NCI-H146 treated with DMSO at 0.1 percent for 48 hours (cell line): ENCODE results near the gene ACSL4.

Experiments used
- DNase-seq: peaks from one replicate; lab custom pipeline; 2025; ENCODE audit not compliant: unreplicated experiment; lab: John Stamatoyannopoulos, UW

ACSL4 gene

GRCh38 chrX:109619771-109620170 lies 113.3 kb downstream of the ACSL4 start:
- DNase-seq: no peak

DNA sequence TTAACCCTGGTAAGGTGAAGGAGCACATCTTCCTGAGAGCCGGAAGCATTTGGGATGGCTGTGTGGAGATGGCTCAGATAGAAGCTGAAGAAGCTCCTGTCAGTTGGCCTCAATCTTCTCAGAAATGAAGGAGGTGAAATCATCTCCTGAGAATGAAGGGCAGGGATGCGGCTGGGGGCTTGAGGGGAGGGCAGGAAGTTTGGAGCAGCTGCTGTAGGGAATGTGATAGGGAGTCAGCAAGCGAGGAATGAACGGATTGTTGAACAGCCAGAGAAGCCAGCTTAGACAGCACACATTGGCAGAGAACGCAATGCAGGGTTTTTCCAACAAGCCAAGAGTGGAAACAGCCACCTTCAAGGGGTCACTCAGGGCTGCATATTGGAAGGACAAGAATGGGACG lies 118.1 kb downstream of the ACSL4 start:
- no peak for DNase-seq

- no peak for DNase-seq
Measured at GRCh38 chrX:109601486-109601885, 131.6 kb downstream of the ACSL4 start.

- DNase-seq: no peak
Measured at GRCh38 chrX:109600237-109600651, 132.8 kb downstream of the ACSL4 start.

DNA sequence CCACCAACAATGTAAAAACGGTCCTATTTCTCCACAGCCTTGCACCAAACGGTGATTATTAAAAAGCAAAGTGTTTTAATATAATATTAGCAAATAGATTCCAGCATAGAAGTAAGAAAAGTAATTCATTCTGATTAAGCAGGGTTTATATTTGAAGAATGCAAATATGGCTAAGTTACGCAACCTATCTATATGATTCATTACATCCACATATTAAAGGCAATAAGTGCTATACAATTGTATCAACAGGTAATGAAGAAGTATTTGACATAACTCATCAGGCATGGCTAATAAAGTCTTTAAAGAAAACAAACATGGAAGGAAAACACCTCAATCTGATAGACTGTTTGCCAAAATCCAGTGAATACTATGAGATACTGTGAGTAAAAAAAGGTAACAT lies 137.0 kb downstream of the ACSL4 start:
- DNase-seq: no peak
